AG08395 (cell line): ENCODE measurements around the gene PRLH.
A peak's percentile ranks its signal among the peaks of the same experiment; 100 is the strongest.

Experiments used
- DNase-seq: peaks from one replicate; pipeline ENCODE4 v3.0.0; 2012; ENCODE audit warnings: mixed read lengths, low spot score

PRLH gene

GRCh38 chr2:237566401-237567235 is at the start of gene PRLH:
PRLH (plus strand) TSS chr2:237566574; CDS start chr2:237566574, 0 bp downstream.
- DNase-seq: no peak

DNA sequence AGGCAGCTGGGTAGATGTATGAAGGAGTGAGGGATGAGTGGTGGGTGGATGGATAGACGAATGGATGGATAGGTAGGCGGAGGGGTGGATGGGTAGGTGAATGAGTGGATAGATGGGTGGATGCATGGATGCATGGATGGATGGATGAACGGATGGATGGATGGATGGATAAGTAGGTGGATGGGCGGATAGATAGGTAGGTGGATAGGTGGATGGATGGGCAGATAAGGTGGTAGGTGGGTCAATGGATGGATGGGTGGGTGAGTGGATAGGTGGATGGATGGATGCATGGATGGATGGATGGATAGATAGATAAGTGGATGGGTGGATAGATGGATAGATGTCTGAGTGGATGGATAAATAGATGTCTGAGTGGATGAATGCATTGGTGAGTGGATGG is 49.2 kb upstream of the PRLH start:
- DNase-seq: no peak

GRCh38 chr2:237517990-237518389 is 48.4 kb upstream of the PRLH start:
- no peak for DNase-seq

DNA sequence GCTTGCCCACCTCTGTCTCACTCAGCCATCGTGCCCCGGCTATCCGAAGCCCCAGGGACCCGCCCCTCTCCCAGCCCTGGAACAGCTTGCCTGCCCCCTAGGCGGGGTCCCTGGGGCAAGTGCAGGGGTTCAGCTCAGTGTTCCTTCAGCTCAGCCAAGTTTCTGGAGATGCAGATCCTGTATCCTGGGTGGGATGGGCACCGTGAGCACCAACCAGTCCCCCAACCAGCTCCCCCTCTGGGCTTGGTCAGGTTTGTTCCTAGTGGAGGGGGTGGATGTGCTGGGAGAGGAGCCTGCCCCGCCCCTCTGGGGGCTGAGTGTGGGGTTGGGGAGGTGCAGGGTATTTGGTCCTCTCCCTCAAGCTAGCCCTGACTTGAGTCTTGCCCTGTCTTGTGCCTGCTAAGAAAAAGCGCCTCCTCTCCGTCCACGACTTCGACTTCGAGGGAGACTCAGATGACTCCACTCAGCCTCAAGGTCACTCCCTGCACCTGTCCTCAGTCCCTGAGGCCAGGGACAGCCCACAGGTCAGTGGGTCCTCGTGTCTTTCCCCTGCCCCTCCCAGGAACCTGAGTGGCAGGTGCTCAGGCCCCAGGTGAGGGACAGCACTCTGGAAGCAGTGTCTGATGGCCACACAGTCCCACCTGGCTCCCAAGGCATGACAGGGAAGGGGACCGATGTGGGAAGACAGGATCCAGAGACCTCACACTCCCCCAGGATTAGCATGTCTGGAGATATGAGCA is 46.7 kb upstream of the PRLH start:
- no peak for DNase-seq

DNA sequence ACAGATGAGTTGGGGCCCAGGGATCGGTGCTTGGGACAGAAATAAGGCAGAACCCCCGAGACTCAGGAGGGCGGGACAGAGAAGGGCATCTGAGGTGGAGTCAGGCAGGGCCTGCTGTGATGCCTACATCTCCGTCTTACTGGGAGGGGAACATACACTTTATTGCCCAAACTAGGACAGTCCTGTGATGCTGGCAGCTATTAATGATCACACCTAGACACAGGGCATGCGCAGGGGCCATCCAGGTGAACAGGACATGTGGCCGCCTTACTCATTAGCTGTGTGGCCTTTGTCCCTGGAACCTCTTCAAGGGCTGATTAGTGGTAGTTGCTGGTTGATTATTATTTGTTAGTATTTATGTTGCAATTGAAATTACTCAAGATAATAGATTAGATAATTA is 46.1 kb upstream of the PRLH start:
- DNase-seq: no peak

DNA sequence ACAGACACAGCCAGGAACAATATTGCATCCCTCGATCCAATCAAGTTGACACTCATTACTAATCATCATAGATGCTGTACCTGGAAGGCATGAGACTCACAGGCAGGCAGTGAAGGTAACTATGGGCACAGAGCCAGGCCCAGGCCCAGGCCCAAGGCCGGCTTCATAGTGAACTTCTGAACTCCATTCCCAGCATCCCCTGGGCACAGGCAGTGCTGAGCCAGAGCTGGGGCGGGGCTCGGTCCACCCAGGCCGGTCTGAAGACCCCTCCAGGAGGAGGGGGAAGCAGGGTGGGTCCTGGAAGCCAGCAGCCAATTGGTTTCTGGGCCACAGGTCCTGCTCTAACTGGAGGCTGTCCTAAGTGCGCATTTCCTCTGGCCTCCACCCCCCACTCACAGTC is 41.7 kb upstream of the PRLH start:
- DNase-seq: no peak

GRCh38 chr2:237525559-237526157 is 40.7 kb upstream of the PRLH start:
- DNase-seq: no peak

DNA sequence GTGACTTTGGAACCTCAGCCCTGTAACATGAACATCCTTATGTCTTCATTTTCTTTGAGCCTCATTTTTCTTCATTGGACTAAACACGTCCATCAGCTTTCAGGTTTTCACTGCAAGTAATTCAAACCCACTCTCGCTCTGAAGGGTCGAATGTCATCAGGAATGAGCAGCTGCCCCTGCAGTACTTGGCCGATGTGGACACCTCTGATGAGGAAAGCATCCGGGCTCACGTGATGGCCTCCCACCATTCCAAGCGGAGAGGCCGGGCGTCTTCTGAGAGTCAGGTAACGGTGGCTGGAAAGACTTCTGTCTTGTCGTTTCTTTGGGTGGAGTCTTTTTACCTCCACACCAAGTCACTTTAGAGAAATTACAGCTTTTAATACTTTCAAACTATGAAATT is 39.1 kb upstream of the PRLH start:
- DNase-seq: no peak

GRCh38 chr2:237527766-237528165 is 38.6 kb upstream of the PRLH start:
- no peak for DNase-seq

- DNase-seq: no peak
These were observed 36.6 kb upstream of the PRLH start for GRCh38 chr2:237529452-237530402.

DNA sequence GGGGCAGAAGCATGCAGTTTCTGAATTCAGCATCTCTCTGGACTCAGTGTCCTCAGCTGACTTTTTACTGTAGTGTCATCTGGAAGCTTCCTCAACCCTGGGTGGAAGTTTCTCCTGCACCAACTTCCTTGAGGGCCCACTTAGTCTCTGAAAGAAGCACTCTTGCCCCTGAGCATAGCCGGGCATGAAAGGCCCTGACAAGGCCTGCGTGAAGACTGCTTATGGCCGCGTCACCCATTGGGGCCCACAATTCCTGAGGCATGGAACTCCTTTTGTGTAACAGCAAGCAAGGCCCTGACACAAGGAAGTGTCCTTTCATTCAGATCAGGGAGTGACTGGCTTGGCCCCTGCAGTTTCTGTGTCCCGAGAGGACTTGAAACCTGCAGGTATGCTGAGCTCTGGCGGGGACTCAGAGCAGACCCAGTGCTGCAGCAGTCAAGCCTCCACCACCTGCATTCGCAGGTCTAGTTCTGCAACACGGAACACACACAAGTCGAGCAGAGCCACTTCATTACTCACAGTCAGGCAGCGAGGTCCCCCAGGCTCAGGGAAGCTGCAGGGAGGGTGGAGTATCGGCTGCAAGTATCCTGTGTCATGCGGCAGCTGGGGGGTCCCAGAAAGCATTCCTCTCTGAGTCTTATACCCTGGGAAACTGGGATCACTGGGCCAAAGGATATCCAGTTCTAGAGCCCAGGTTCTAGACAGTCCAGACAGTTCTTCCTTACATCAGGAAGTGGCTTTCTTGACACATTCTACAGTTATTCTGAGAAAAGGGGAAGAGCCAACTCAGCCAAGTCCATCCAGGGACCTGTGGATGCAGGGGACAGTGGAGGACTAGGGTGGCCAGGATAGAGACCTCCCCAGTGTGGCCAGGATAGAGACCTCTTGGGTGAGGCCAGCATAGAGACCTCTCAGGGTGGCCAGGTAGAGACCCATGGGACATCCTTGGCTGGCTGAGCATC is 35.6 kb upstream of the PRLH start:
- DNase-seq: no peak

DNA sequence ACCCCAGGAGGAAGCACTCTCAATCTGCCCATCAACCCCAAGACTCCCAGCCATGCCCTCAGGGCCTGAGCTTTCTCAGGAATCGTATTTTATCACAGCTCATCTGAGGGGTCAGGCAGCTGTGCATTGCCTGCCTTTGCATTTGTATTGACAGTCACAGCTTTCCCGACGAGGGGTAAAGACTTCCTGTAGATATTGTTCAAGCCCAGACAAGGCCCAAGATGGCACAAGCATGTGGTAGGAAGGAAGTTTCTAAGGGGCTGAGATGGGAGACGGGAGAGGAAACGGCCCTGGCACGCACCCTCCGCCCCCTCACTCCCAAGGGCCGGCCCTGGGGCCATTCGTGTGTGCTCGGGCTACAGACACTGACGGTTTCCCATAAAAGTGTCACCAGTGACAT is 34.2 kb upstream of the PRLH start:
- no peak for DNase-seq

GRCh38 chr2:237533668-237534161 is 32.7 kb upstream of the PRLH start:
- peak; percentile 16 for DNase-seq

DNA sequence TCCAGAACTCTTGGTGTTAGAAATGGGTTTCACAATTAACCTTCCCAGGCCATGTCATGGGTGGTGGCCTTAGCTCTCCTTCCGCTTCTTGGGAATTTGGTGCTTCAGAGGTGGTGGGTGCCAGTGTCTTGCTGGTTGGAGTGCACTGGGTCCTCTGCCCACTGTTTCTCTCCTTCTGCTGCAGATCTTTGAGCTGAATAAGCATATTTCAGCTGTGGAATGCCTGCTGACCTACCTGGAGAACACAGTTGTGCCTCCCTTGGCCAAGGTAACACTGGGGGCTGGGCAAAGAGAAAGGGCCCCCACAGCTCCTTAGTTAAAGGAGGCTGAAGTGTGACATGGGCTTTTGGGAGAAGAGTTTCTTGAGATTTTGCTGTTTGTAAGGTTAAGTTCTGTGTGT is 32.0 kb upstream of the PRLH start:
- DNase-seq: no peak

- DNase-seq: no peak
These were observed 30.8 kb upstream of the PRLH start for GRCh38 chr2:237535385-237536082.

- DNase-seq: no peak
These were observed 30.3 kb upstream of the PRLH start for GRCh38 chr2:237536083-237536415.

DNA sequence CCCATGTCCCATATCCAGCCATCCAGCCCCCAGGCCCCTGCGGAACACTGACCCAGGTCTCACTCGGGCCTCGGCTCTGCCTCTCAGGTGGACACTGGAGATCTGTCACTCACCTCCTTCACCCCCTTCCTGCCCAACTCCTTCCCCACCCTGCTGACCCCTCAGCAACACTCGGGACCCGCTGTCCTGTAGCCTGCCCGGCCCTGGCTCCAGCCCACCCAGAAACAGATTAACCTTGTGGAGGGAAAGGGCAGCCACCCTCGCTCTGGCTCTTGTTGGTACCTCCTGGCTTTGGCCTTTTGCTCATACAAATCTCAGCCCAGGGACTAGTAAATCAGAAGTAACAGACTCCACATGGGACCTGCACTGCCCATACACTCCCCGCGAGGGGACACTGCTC is 29.8 kb upstream of the PRLH start:
- no peak for DNase-seq

DNA sequence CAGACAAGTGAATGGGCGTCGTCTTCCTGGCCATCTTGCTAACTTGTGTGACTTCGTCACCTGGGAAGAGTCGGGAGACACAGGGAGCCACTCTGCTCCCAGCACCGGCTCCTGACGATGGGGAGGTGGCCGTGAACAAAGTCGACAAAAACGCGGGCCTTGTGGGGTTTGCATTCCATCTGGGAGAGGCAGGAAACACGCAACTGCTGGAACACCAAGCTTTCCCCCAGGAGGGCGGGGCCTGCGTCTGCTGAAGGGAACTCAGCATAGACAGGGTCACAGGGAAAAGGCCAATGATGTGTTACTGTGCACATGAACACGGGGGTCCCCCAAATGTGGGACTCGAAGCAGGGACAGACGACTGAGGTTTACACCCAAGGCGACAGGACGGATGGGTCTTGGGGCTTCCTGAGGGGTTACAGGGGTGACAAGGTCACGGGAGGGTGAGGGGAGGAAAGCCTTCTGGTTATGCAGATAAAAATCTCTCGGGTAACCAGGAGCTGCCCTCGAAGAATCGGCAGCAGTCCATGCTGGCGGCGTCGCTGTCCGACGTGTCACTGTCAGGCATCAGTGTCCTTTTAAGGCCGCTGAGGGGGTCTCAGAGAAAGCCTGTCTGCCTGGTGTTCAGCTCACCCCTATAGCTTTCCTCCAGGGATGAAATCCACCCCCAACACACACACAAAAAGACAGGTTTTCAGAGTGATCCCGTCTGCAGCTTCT is 28.2 kb upstream of the PRLH start:
- DNase-seq: no peak

DNA sequence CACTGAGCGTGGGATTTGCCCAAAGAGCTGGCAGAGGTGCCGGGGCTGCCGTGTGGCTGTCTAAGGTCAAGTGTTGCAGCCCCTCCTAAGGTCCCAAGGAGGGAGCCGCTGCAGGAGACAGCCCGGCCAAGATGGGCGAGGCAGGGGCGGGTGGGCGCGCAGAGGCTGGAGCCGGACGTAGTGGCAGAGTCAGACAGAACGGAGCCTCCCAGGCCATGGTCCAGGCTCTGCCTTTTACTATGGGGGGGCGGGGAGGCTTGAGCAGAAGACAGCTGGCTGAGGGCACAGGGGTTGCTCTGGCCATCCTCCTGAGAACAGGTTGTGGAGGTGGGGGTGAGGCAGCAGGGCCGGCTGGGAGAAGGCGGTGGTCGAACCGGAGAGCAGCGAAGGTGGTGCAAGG is 27.5 kb upstream of the PRLH start:
- no peak for DNase-seq
